ENCODE measurements around the gene LMNA. TPM values are rescaled to one million over a fixed set of nuclear protein-coding genes. Genes with fewer than 3 reads are reported as not detected.
A peak's percentile ranks its signal among the peaks of the same experiment; 100 is the strongest.
"Not testable (repeated sequence)": the region's sequence is repeated elsewhere in the genome, so short reads cannot be mapped to it uniquely, and the experiment has no call there.

The LMNA gene
- total RNA-seq, 2 donors from 2014 or later, result 740 to 804 TPM

- H3K27ac ChIP-seq, result peak overlapping the region; percentile 98 to 99
- H3K4me1 ChIP-seq (ENCODE audit: control insufficient read depth in 1 of 2, low read depth in 2 of 2), result peaks cover 6 to 23% of the 10 kb centered on the region in 2 donors
- no peak for ATAC-seq (ENCODE audit: insufficient number of reproducible peaks, low FRiP score, low read depth)
- H3K9me3 ChIP-seq, result no peaks in the 10 kb centered on the region
- no peaks in the 10 kb centered on the region for H3K36me3 ChIP-seq
- TF ChIP-seq CTCF (IDR thresholded peaks at IDR 0.05), result no peak
- no peak for DNase-seq (ENCODE audit: low spot score)
- no peaks in the 10 kb centered on the region for H3K27me3 ChIP-seq (replicated peaks; ENCODE audit: insufficient read depth)
- no peak overlapping the region for H3K4me3 ChIP-seq
Observed at GRCh38 chr1:156112276-156113137, 2.0 kb upstream of the LMNA start.

- H3K4me1 ChIP-seq (ENCODE audit: control insufficient read depth in 1 of 2, low read depth in 2 of 2), result peaks cover 6 to 26% of the 10 kb centered on the region in 2 donors
- H3K27me3 ChIP-seq (replicated peaks; ENCODE audit: insufficient read depth), result no peaks in the 10 kb centered on the region
- no peaks in the 10 kb centered on the region for H3K36me3 ChIP-seq
- ATAC-seq (ENCODE audit: insufficient number of reproducible peaks, low FRiP score, low read depth) (no peak), DNase-seq (ENCODE audit: low spot score) (no peak)
- peak overlapping the region; percentile 96 for H3K4me3 ChIP-seq
- TF ChIP-seq CTCF (IDR thresholded peaks at IDR 0.05), result no peak
- H3K27ac ChIP-seq, result peak overlapping the region; percentile 98 to 99
- H3K9me3 ChIP-seq, result no peaks in the 10 kb centered on the region
Observed at GRCh38 chr1:156113282-156113950, 1.1 kb upstream of the LMNA start.

- Histone ChIP-seq H3K27me3 (replicated peaks; ENCODE audit: insufficient read depth) (no peaks in the 10 kb centered on the region), H3K9me3 (no peaks in the 10 kb centered on the region), H3K4me3 (peak overlapping the region; percentile 96), H3K36me3 (no peaks in the 10 kb centered on the region), H3K27ac (peak overlapping the region; percentile 98 to 99), H3K4me1 (ENCODE audit: control insufficient read depth in 1 of 2, low read depth in 2 of 2) (peaks cover 19 to 42% of the 10 kb centered on the region in 2 donors)
- ATAC-seq (ENCODE audit: insufficient number of reproducible peaks, low FRiP score, low read depth) (no peak), DNase-seq (ENCODE audit: low spot score) (no peak)
- no peak for TF ChIP-seq CTCF (IDR thresholded peaks at IDR 0.05)
Observed at GRCh38 chr1:156114919-156115513, 505 bp downstream of the LMNA start.

- no peaks in the 10 kb centered on the region for H3K27me3 ChIP-seq (replicated peaks; ENCODE audit: insufficient read depth)
- H3K4me1 ChIP-seq (ENCODE audit: control insufficient read depth in 1 of 2, low read depth in 2 of 2), result peaks cover 26 to 49% of the 10 kb centered on the region in 2 donors
- no peaks in the 10 kb centered on the region for H3K9me3 ChIP-seq
- DNase-seq (ENCODE audit: low spot score), result peak; percentile 29
- no peak for TF ChIP-seq CTCF (IDR thresholded peaks at IDR 0.05)
- no peaks in the 10 kb centered on the region for H3K36me3 ChIP-seq
- no peak for ATAC-seq (ENCODE audit: insufficient number of reproducible peaks, low FRiP score, low read depth)
- H3K4me3 ChIP-seq, result peak overlapping the region; percentile 96
- H3K27ac ChIP-seq, result peak overlapping the region; percentile 98 to 99
Observed at GRCh38 chr1:156115514-156116374, 1.2 kb downstream of the LMNA start.

GRCh38 chr1:156116731-156117130 is 2.2 kb downstream of the LMNA start:
- Histone ChIP-seq H3K27ac (peak overlapping the region; percentile 98 to 99), H3K4me1 (ENCODE audit: control insufficient read depth in 1 of 2, low read depth in 2 of 2) (peaks cover 34 to 59% of the 10 kb centered on the region in 2 donors), H3K4me3 (peak overlapping the region; percentile 96)
- not testable (repeated sequence) for ATAC-seq (ENCODE audit: insufficient number of reproducible peaks, low FRiP score, low read depth); DNase-seq (ENCODE audit: low spot score); H3K9me3 ChIP-seq; H3K27me3 ChIP-seq (replicated peaks; ENCODE audit: insufficient read depth); H3K36me3 ChIP-seq
